SKM-1 (cell line): ENCODE measurements around the gene AGAP9.
"Not testable (repeated sequence)": the region's sequence is repeated elsewhere in the genome, so short reads cannot be mapped to it uniquely, and the experiment has no call there.

Experiments
- DNase-seq: peaks from one replicate; lab custom pipeline; 2025; ENCODE audit not compliant: unreplicated experiment; lab: John Stamatoyannopoulos, UW

The AGAP9 gene

DNA sequence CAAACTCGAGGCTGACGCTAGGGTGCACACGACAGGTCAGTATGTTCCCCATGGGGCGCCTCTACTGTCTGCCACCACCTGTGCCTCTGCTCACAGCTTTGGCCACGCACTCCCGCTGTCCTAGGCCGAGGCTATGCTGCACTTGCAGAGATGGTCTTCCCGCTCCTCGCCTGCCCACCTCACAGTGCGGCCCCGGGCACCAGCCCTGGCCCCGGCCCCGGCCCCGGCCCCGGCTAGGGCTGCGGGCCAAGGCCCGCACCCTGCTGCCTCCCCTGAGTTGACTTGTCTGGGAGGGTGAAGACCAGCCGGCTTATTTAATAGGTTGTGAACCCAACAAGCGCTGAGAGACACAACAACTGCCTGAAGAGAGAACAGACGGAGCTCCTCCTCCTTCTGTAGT, at the start of gene AGAP9:
Gene AGAP9 (minus strand): TSS at position 164 of the 400 bp plus-strand sequence. CDS start 112 bp downstream, at position 52.
- not testable (repeated sequence) for DNase-seq

DNA sequence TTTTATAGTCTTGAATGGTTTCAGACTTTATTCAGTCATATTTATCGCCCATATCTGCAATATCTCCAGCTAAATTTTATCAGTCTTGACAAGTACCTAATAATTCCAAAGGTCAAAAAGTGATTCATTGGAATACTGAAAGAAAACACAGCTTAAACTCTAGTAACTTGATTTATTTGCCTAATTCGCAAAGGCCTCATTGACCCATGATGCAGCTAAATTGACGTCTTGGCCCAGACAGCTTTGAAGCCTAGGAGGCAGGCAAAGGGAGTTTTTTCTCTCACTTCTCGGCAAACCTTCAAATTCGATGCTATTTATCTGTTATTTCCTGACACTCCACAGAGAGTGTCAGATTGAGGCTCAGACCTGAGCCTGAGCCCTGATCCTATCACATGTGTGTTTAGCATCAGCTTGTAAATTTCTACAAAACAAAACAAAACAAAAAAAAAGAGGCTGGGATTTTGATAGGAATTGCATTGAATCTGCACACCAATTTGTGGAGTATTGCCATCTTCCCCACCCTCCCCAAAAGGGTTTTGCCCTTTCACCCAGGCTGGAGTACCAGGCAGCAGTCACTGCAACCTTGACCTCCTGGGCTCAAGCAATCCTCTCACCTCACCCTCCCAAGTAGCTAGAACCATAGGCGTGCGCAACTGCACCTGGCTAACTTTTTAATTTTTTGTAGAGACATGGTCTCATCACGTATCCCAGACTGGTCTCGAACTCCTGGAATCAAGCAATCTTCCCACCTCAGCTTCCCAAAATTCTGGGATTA, 47.9 kb upstream of the AGAP9 start:
- not testable (repeated sequence) for DNase-seq

DNA sequence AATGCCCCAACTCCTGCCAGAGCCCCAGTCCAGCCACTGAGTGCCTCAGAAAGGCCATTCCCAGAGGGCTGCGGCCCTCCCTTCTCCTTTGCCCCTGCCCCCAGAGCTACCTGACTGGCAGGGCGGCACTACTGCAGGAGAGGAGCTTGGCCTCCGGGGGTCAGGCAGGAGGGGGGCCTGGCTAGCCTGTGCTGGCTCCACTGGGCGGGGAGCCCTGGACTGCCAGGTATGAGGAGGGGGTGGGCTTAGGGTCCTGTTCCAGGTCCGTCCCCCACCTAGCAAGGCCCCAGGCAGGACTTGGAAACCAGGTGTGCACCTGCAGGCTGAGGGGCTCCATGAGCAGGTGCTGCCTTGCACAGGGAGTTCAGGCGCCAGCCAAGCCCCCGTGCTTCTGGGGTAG, 43.3 kb upstream of the AGAP9 start:
- DNase-seq, result not testable (repeated sequence)

DNA sequence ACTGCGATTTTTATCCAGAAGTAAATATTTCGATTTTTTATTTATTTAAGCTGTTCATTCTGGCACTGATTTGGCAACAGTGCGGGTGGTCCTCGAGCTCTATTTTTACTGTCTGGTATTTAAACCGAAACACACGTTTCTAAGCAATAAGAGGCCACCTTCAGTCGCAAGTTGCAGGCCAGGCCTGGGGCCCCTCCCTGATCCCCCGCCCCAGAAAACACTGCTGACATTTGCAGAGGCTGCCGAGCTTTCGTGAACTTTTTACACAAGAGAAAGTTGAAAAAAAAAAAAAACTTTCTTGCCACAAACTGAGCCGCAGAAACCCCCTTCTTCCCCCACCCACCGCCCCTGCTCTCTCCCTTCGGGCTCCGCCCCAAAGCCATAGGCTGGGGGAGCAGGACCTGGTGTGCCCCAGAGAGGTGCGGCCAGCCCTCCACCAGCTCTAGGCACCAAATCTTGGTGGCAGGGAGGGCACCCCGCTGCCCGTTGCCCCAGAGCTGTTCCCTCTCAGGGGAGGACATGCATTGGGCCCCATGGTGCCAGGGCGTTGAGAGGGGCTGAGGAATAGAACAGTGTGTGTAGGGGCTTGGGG, 42.8 kb upstream of the AGAP9 start:
- DNase-seq, result not testable (repeated sequence)

DNA sequence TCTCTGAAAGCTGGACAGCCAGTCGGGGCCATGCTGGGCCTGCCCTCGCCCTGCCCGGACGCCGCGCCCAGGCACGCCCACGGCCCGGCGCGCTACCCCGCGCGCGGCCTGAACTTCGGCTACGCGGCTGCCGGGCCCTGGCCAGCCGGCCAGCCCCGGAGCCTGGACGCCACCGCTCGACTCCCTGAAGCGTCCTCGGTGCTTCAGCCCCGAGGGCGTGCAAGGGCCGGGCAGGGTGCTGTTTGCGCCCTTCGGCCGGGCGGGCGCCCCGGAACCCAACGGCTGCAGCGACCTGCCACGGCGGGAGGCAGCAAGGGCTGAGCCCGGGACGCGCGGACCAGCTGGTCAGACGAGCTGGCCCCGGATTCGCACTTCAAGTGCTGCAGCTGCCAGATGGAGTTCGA, 42.1 kb upstream of the AGAP9 start:
- DNase-seq, result not testable (repeated sequence)

DNA sequence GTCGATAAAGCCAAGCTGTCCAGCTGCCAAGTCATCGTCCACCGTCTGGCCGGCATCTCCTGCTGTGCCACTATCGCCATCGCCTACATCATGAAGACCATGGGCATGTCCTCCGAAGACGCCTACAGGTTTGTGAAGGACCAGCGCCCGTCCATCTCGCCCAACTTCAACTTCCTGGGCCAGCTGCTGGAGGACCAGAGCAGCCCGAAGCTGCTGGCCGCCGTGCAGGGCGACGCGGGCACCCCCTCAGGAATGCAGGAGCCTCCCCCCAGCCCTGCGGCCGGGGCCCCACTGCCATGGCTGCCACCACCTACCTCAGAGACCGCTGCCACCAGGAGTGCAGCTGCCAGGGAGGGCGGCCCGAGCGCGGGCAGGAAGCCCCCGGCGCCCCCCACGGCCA, 41.5 kb upstream of the AGAP9 start:
- not testable (repeated sequence) for DNase-seq

DNA sequence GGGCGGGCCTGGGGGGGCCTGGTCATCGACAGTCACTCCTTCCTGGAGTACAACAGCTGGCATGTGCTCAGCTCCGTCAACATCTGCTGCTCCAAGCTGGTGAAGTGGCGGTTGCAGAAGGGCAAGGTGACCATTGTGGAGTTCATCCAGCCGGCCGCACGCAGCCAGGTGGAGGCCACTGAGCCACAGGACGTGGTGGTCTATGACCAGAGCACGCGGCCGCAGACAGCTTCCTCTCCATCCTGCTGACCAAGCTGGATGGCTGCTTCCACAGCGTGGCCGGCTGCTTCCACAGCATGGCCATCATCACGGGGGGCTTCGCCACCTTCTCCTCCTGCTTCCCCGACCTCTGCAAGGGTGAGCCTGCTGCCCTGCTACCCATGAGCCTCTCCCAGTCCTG, 40.9 kb upstream of the AGAP9 start:
- not testable (repeated sequence) for DNase-seq

DNA sequence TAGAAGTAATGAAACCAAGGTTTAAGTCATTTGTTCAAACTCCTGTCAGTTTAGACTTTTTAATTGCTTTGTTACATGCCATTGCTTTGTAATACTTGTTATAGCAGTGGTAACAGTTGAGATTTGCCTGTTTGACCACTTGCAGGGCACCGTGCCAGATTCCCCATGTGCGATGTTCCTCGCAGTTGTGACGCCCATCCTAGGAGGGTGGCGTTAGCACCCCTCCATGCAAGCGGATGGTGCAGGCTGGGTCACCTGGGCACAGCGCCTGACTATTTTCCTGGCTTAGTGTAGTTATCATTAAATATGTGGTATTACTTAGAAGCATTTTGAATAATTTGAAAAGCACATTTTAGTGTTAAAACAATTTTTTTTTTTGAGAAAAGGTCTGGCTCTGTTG, 37.0 kb upstream of the AGAP9 start:
- DNase-seq, result not testable (repeated sequence)

DNA sequence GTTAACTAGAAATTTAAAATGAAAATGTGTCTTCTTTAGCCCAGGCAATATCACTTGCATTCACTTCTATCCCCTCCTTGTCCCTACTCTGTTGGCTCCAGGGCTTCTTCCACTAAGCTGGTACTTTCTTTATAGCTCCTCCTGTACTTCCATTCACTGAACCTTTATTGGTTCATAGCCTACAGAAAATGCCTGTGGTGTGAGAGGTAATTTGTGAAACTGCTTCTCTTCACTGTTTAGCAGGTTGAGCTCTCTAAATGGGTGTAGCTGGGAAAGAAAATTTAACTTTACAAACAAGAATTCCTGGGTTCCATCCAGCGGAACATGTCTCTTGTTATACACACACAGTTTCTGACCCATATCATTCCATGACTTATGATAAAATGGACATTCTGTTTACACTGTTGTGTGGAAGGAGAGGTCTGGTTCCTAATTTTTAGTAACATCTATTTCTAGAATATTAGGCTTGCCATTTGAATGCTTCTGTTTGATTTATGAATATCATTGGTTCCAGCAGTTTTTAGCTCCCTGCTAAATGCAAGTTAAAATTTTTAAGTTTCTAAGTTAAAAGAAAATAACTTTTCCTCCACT, 36.4 kb upstream of the AGAP9 start:
- DNase-seq, result not testable (repeated sequence)

DNA sequence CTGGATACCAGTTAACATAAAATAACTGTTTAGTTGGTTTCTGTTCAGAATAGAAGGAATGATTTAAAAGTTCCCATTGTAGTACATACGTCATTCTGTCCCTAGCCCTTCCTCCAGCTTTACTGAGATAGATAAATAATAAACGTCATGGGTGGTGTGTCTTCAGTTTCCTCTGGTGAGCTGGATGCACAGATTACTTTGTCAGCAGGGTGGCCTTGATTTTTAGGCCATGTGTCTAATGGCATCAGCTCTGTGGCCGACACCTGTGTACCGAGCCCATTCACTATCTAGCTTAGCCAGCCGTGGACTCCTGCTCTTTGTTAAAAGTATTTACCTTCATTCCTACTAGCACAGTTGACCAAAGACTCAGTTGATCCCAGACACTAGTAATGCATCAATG, 34.7 kb upstream of the AGAP9 start:
- not testable (repeated sequence) for DNase-seq

DNA sequence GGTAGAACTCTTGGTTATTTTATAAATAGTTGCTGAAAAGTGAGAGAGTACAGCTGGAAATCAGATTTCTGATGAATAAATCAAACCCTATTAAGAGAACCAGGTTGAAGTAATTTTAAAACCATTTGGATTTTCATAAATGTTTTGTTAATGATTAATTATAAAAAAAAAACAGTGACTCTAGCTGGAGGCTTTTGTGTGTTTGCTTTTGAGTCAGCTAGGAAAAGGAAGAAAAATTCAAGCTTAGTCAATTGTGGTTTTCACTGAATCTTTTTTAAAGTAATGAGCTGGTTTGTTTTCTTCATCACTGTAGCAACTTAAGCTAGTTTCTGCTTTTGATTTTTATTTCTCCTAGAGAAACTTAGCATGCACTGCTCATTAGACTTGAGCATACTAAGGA, 34.2 kb upstream of the AGAP9 start:
- not testable (repeated sequence) for DNase-seq

DNA sequence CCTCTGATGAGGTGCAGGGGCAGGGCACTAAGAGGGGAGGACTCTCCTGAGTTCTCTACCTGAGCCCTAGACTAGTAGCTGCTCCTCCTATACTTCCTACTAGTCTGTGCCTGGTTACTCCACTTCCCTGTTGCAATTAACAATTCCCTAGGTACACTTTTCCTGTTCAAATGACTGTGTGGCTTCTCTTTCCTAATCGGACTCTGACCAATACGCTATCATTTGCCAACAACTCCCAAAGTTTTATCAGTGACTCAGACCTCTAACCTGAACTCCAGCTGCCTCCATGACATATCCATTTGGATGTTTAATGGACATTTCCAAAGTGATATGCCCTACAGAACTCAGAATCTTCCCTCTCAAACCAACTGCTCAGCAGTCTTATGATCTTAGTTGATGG, 31.9 kb upstream of the AGAP9 start:
- not testable (repeated sequence) for DNase-seq

DNA sequence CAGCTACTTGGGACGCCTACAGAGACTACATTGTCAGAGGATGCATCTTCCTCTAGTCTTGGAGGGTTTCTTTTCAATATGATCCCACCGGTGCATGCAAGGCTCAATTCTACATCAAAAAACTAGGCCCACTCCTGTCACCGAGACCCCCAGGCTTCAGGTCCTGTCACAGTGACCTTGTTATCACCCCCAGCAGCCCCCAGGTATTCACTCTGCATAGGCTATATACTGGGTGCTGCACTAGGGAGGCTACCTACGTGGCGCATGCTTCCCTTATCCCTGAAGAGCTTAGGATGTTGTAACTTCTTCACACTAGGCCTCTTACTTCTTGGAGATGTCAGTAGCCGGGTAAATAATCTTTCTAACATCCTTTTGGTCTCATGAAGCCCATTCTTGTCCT, 31.1 kb upstream of the AGAP9 start:
- DNase-seq, result not testable (repeated sequence)

DNA sequence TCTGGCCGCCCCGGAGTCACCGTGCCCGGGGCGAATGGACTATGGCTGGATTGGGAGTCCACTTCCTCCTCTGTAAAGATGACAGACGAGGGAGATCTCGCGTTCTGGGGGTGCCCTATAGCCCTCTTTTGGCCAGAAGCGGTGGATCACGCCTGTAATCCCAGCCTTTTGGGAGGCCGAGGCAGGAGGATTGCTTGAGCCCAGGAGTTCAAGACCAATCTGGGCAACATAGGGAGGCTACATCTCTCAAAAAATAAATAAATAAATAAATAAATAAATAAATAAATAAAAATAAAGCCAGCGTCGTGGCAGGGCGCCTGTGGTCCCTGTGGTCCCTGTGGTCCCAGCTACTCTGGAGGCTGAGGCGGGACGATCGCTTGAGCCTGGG, 30.4 kb upstream of the AGAP9 start:
- DNase-seq, result not testable (repeated sequence)

DNA sequence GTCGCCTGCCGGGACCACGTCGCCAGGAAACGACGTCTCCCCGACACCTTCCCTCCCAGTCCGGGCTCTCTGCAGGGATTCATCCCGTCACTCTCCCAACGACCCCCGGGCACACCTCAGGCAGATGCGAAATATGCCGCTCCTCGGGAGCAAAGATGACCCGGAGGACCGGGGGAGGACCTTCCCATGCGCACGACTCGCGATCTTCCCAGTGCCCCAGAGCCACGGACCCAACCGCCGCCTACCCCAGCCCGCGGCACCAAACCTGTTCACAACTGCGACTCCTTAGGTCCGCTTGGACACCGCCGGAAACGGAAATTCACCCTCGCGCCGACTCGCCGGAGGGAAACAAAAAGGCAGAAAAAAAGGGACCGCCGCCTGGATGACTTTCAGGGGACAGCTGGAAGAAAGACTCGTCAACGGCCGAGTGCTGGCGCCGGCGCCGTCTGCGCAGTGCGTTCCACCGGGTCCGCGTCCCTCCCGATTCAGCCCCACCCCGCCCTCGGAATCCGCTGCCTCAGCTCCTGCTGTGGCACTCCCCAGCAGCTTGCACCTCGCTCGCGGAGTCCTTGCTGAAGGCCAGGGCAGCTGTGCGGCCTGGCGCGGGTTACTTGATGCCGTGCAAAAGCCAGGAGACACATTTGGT, 29.9 kb upstream of the AGAP9 start:
- DNase-seq, result peak; percentile 29

DNA sequence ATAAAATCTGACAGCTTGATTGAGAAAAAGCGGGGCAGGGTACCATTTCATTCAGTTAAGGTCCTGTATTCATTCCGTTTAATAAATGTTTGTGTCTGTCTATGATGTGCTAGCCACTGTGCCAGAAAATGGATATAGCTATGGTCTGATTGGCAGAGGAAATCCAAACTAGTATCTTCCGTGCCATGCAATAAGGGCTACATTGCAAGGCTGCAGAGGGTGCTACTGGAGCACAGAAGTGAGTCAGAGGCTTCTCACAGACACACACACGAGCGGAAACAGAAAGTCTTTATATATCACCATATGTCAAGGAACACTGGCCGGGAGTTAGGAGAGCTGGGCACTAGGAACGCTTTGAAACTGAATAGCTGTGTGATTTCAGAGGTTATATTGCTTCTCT, 29.3 kb upstream of the AGAP9 start:
- not testable (repeated sequence) for DNase-seq

DNA sequence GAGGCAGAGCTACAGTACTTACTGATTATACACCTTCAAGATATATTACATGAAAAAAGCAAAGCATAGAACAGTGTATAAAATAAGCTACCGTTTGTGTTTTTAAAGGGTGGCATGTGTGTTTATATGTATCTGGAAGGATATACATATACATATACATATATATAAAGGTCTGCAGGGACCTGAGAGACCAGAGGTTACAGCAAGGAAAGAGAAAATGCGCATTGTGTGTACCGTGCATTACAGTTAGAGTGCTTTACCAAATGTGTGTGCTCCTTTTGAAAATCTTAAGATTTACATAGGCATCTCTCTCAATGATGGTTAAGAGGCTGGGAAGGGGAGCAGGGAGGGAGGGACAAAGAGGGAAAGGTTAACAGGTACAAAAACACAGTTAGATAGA, 23.8 kb upstream of the AGAP9 start:
- not testable (repeated sequence) for DNase-seq

DNA sequence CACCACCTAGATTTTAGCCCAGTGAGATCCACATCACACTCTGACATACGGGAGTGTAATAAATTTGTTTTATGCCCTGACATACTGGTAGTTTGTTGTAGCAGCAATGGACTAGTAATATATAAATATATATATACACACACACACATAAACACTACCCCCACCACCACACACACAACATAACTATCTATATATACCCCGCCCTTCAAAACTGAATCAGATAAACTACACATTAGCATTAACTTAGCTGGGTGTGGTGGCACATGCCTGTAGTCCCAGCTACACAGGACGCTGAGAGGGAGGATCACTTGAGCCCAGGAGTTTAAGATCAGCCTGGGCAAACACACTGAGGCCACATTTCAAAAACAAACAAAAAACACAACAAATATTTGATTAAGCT, 13.0 kb upstream of the AGAP9 start:
- DNase-seq, result not testable (repeated sequence)

DNA sequence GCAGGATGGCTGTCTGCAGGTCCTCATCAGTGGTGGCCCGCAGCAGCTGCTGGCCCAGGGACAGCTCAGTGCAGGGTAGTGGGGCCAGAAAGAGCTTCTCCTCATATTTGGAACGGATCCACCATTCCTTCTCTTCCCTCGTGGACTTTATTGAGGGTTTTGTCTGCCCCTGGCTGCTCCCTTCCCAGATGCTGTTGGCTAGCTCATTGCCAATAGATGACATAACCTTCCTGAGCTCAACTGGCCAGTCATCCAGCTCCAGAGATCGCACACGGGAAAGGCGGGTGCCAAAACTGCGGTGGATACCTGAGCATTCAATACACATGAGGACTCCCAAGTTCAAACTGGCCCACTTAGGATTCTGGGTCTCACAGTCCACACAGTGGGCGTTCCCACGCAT, 21.1 kb downstream of the AGAP9 start:
- DNase-seq, result not testable (repeated sequence)

DNA sequence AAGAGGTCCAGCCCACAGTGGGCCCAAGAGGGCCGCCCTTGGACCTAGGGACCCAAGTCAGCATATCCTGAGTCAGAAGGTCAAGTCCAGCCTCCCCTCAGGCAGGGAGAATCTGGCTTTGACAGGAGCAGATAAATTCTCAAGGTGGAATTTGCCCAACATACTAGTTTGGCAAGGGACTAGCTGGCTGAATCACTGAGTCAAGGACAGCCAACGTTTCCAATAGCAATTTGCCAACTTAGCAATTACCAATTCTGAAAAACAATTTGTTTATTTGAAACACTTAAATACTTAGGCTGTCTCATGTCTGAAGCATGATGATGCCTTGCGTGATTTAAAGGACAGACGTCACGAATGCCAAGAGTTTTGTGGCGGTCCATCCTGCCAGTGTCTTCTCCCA, 29.2 kb downstream of the AGAP9 start:
- not testable (repeated sequence) for DNase-seq

DNA sequence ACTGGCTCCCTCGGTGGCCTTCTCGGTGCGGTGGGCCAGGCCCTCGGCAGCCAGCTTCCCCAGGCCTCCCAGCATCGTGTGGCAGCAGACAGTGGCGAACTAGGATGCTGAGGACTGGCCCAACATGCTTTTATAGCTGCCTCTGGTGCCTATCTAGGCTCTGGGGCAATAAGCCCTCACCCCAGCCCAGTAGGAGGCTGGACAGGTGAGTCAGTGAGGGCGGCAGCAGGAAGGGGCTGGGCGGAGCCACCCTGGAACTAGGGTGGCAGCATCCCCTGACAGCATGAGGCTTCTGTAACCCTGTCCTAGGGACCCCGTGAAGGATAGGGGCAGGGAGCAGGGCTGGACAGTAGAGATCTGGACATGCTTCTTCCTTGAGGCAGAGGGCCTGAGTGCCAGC, 31.8 kb downstream of the AGAP9 start, which contains the start of gene FAM25G:
Gene FAM25G (minus strand): TSS at position 101 of the 400 bp plus-strand sequence. CDS start 26 bp downstream, at position 75.
- not testable (repeated sequence) for DNase-seq
